Activated naive CD4-positive, alpha-beta T cell treated with anti-CD3 and anti-CD28 coated beads for 36 hours (primary cell): Measurements from ENCODE around the gene PTTG1IP2. TPM values are rescaled to one million over a fixed set of nuclear protein-coding genes. Genes with fewer than 3 reads are reported as not detected.

Experiments
- CTCF ChIA-PET: fragments of 350-600 bp; sonication (Branson Sonifier 250); formaldehyde crosslinking; loops from one replicate; lab custom pipeline; 2021; ENCODE audit warnings: antibody characterized with exemption; lab: Charles Lee
- DNase-seq: peaks from one replicate; pipeline ENCODE4 v3.0.0-alpha.2; 2020
- H3K27ac Mint-ChIP-seq: one replicate; pipeline ENCODE4 v1.8.0; 2021; ENCODE audit warnings: mild to moderate bottlenecking, mixed read lengths
- H3K27me3 Mint-ChIP-seq: one replicate; pipeline ENCODE4 v1.8.0; 2021; ENCODE audit warnings: low read depth, mixed read lengths
- H3K36me3 Mint-ChIP-seq: one replicate; pipeline ENCODE4 v1.8.0; 2021; ENCODE audit warnings: low read depth, mixed read lengths
- H3K4me1 Mint-ChIP-seq: one replicate; pipeline ENCODE4 v1.8.0; 2021; ENCODE audit warnings: low read depth, mixed read lengths
- H3K4me3 Mint-ChIP-seq: one replicate; pipeline ENCODE4 v1.8.0; 2021; ENCODE audit warnings: mild to moderate bottlenecking, moderate library complexity, mixed read lengths
- H3K9me3 Mint-ChIP-seq: one replicate; pipeline ENCODE4 v1.8.0; 2021; ENCODE audit warnings: mixed read lengths
- intact Hi-C: fragments of 100-400 bp; cut with micrococcal nuclease; formaldehyde crosslinking; loops from one replicate; pipeline ENCODE4 v1.15.1; 2023
- total RNA-seq, 2 experiments: library from RNA; stranded (reverse); gene quantifications; one replicate each; pipeline ENCODE4 v1.2.3, GENCODE V29; 2021

The PTTG1IP2 gene
- total RNA-seq, 2 experiments from 2014 or later, result not detected

GRCh38 chr7:90530263-90530662 is 60.8 kb downstream of the PTTG1IP2 start:
- no peak for DNase-seq
- Mint-ChIP-seq H3K27ac (no peak overlapping the region), H3K4me1 (no peaks in the 10 kb centered on the region), H3K9me3 (peaks cover 4% of the 10 kb centered on the region), H3K27me3 (peaks cover 7% of the 10 kb centered on the region), H3K36me3 (no peaks in the 10 kb centered on the region), H3K4me3 (no peak overlapping the region)
- CTCF ChIA-PET, result no interaction called here
- intact Hi-C loops, result no loop called here

- Mint-ChIP-seq H3K27ac (no peak overlapping the region), H3K4me3 (no peak overlapping the region), H3K4me1 (no peaks in the 10 kb centered on the region), H3K27me3 (peaks cover 8% of the 10 kb centered on the region), H3K36me3 (no peaks in the 10 kb centered on the region), H3K9me3 (no peaks in the 10 kb centered on the region)
- no peak for DNase-seq
- CTCF ChIA-PET, result no interaction called here
- intact Hi-C loops, result no loop called here
Measured at GRCh38 chr7:90532231-90532929, 62.9 kb downstream of the PTTG1IP2 start.

GRCh38 chr7:90536449-90536848 is 67.0 kb downstream of the PTTG1IP2 start:
- Mint-ChIP-seq H3K36me3 (no peaks in the 10 kb centered on the region), H3K4me3 (no peak overlapping the region), H3K4me1 (no peaks in the 10 kb centered on the region), H3K27me3 (peaks cover 13% of the 10 kb centered on the region), H3K27ac (no peak overlapping the region), H3K9me3 (no peaks in the 10 kb centered on the region)
- intact Hi-C loops, result no loop called here
- CTCF ChIA-PET, result no interaction called here
- no peak for DNase-seq

GRCh38 chr7:90538405-90538804 is 69.0 kb downstream of the PTTG1IP2 start:
- H3K27ac Mint-ChIP-seq, result no peak overlapping the region
- no peak for DNase-seq
- CTCF ChIA-PET, result no interaction called here

GRCh38 chr7:90540406-90540805 is 71.0 kb downstream of the PTTG1IP2 start:
- intact Hi-C loops, result no loop called here
- H3K27ac Mint-ChIP-seq, result no peak overlapping the region
- H3K36me3 Mint-ChIP-seq, result no peaks in the 10 kb centered on the region
- CTCF ChIA-PET, result no interaction called here
- H3K4me3 Mint-ChIP-seq, result no peak overlapping the region
- DNase-seq, result no peak
- no peaks in the 10 kb centered on the region for H3K9me3 Mint-ChIP-seq
- H3K27me3 Mint-ChIP-seq, result peaks cover 17% of the 10 kb centered on the region
- no peaks in the 10 kb centered on the region for H3K4me1 Mint-ChIP-seq

More at GRCh38 chr7:90538405-90538804, 69.0 kb downstream of the PTTG1IP2 start:
- peaks cover 17% of the 10 kb centered on the region for H3K27me3 Mint-ChIP-seq
- intact Hi-C loops, result no loop called here
- H3K4me3 Mint-ChIP-seq, result no peak overlapping the region
- H3K36me3 Mint-ChIP-seq, result no peaks in the 10 kb centered on the region
- H3K4me1 Mint-ChIP-seq, result no peaks in the 10 kb centered on the region
- H3K9me3 Mint-ChIP-seq, result no peaks in the 10 kb centered on the region

- no peak overlapping the region for H3K27ac Mint-ChIP-seq
- intact Hi-C loops, result loop anchor here (5.0 to 10.0 kb wide), 2 partner anchors 484 to 1086 kb away; no protein-coding TSS in a partner anchor
- H3K36me3 Mint-ChIP-seq, result no peaks in the 10 kb centered on the region
- H3K9me3 Mint-ChIP-seq, result no peaks in the 10 kb centered on the region
- H3K27me3 Mint-ChIP-seq, result peaks cover 25% of the 10 kb centered on the region
- CTCF ChIA-PET, result interaction anchor here (0.7 kb wide), 1 partner anchor 79 kb away, joined by 3 read pairs; no protein-coding TSS in a partner anchor
- no peak overlapping the region for H3K4me3 Mint-ChIP-seq
- no peaks in the 10 kb centered on the region for H3K4me1 Mint-ChIP-seq
- DNase-seq, result no peak
Measured at GRCh38 chr7:90551036-90551435, 81.6 kb downstream of the PTTG1IP2 start.

GRCh38 chr7:90552521-90552920 is 83.1 kb downstream of the PTTG1IP2 start:
- no peaks in the 10 kb centered on the region for H3K36me3 Mint-ChIP-seq
- peaks cover 26% of the 10 kb centered on the region for H3K27me3 Mint-ChIP-seq
- H3K4me3 Mint-ChIP-seq, result no peak overlapping the region
- no peak overlapping the region for H3K27ac Mint-ChIP-seq
- CTCF ChIA-PET, result interaction anchor here (1.0 kb wide), 1 partner anchor 97 kb away, joined by 3 read pairs; no protein-coding TSS in a partner anchor
- DNase-seq, result no peak
- intact Hi-C loops, result loop anchor here (1.0 to 10.0 kb wide), 3 partner anchors 77 to 1085 kb away; no protein-coding TSS in a partner anchor
- H3K9me3 Mint-ChIP-seq, result no peaks in the 10 kb centered on the region
- no peaks in the 10 kb centered on the region for H3K4me1 Mint-ChIP-seq

- no peaks in the 10 kb centered on the region for H3K4me1 Mint-ChIP-seq
Measured at GRCh38 chr7:90560730-90561129, 91.3 kb downstream of the PTTG1IP2 start.

More at GRCh38 chr7:90560730-90561129, 91.3 kb downstream of the PTTG1IP2 start:
- no peaks in the 10 kb centered on the region for H3K9me3 Mint-ChIP-seq
- H3K36me3 Mint-ChIP-seq, result no peaks in the 10 kb centered on the region
- H3K27ac Mint-ChIP-seq, result no peak overlapping the region
- CTCF ChIA-PET, result no interaction called here
- peaks cover 9% of the 10 kb centered on the region for H3K27me3 Mint-ChIP-seq
- no peak for DNase-seq
- H3K4me3 Mint-ChIP-seq, result no peak overlapping the region
- intact Hi-C loops, result no loop called here

Other genes starting within 250 kb of the PTTG1IP2 start
- under 1 TPM; 0.25 to 0.31 TPM for gene CFAP69, start 224.5 kb upstream of the PTTG1IP2 start, total RNA-seq
- gene FAM237B, start 148.3 kb upstream of the PTTG1IP2 start, total RNA-seq, result not detected
- 10 to 100 TPM; 35.8 to 39.3 TPM for gene GTPBP10, start 122.9 kb upstream of the PTTG1IP2 start, total RNA-seq
- 10 to 100 TPM; 14.8 to 15.3 TPM for gene CLDN12, start 66.2 kb upstream of the PTTG1IP2 start, total RNA-seq
- under 1 TPM; 0.42 to 0.81 TPM for gene CDK14, start 126.7 kb downstream of the PTTG1IP2 start, total RNA-seq